ENCODE measurements around the gene AP1B1.
A peak's percentile ranks its signal among the peaks of the same experiment; 100 is the strongest.

- peak in 2 of 3 experiments; percentile 1 to 8 for TF ChIP-seq CTCF (optimal IDR thresholded peaks at IDR 0.05 in 1 of 3, IDR thresholded peaks at IDR 0.05 in 1 of 3, conservative IDR thresholded peaks at IDR 0.05 in 1 of 3; ENCODE audit: extremely low read depth in 1 of 3, insufficient read depth in 2 of 3, low read length in 3 of 3)
- no peak for TF ChIP-seq EZH2 (IDR thresholded peaks at IDR 0.05; ENCODE audit: low read length)
Measured at GRCh38 chr22:29342577-29343312, 45.6 kb downstream of the AP1B1 start.

Data from keratinocyte (primary cell).